ENCODE results near the gene ERAS.

GRCh38 chrX:48782795-48783194, 43.5 kb upstream of the ERAS start:
- TF ChIP-seq CTCF (IDR thresholded peaks at IDR 0.05) = no peak
- TF ChIP-seq POLR2AphosphoS5 (IDR thresholded peaks at IDR 0.05; ENCODE audit: low read depth, low read length) = no peak

Data from Panc1 (cell line).